Right atrium auricular region (tissue), 2 donors: ENCODE data around the gene ADSS1. TPM values are rescaled to one million over a fixed set of nuclear protein-coding genes. Genes with fewer than 3 reads are reported as not detected.

Experiments
- DNase-seq: peaks from one replicate; pipeline ENCODE4 v3.0.0-alpha.2; 2019; ENCODE audit warnings: low spot score
- H3K27ac ChIP-seq, 2 donors: fragments of 200-600 bp; sonication (generic); 1 replicate in 1 of 2; 2 replicates in 1 of 2; pipeline ENCODE4 v1.5.1; 2016 to 2019
- H3K27me3 ChIP-seq, 2 donors: fragments of 200-600 bp; sonication (generic); one replicate each; pipeline versions ENCODE4 v1.5.1 to v1.6.0; 2017 to 2019
- H3K36me3 ChIP-seq: fragments of 200-600 bp; sonication (generic); one replicate; pipeline ENCODE4 v1.5.1; 2016
- H3K4me1 ChIP-seq, 2 donors: fragments of 200-600 bp; sonication (generic); one replicate each; pipeline versions ENCODE4 v1.5.1 to v1.6.0; 2017 to 2019
- H3K4me3 ChIP-seq, 2 donors: fragments of 200-600 bp; sonication (generic); 1 replicate in 1 of 2; 2 replicates in 1 of 2; pipeline ENCODE4 v1.5.1; 2017 to 2019; ENCODE audit warnings: mild to moderate bottlenecking in 1 of 2, moderate library complexity in 1 of 2
- H3K9me3 ChIP-seq, 2 donors: fragments of 200-600 bp; sonication (generic); one replicate each; pipeline ENCODE4 v1.5.1; 2019
- microRNA-seq, 2 donors: library from miRNA; unstranded; fragments of <30 nt; microRNA quantifications; one replicate each; pipeline ENCODE4, GENCODE V29; 2016 to 2017; ENCODE audit warnings: borderline number of aligned reads in 2 of 2, borderline replicate concordance in 1 of 2
- total RNA-seq, 2 donors: library from RNA; depleted of rRNA; stranded (reverse); fragments of >200 nt; gene quantifications; one replicate each; pipeline ENCODE4 v1.1.0, GENCODE V29; 2016
- TF ChIP-seq, protein P1 (sequence below), 2 donors: fragments of 200-600 bp; sonication (generic); IDR thresholded peaks; one replicate each; pipeline ENCODE4 v1.5.1; 2019; ENCODE audit warnings: antibody characterized with exemption in 2 of 2

The ADSS1 gene
- total RNA-seq, 2 donors from 2014 or later, result 113 to 158 TPM

DNA sequence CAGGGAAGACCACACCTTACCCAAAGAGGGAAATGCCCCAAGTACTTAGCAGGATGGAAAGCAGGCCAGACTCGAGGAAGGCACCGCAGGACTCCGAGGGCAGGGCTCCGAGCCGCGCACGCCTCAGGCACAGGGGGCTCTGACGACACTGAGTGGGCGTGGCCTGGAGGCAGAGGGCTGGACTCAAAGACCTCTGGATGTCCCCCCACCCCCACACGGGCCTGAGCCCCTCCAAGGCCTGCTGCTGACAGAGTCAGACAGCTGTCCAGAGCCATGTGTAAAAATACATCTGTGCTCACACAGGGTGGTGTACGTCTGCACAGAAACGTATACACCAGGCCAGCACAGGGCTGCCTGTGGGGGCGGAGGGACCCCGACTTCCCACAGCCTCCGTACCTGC lies 70.1 kb downstream of the ADSS1 start:
- TF ChIP-seq, protein P1, sequence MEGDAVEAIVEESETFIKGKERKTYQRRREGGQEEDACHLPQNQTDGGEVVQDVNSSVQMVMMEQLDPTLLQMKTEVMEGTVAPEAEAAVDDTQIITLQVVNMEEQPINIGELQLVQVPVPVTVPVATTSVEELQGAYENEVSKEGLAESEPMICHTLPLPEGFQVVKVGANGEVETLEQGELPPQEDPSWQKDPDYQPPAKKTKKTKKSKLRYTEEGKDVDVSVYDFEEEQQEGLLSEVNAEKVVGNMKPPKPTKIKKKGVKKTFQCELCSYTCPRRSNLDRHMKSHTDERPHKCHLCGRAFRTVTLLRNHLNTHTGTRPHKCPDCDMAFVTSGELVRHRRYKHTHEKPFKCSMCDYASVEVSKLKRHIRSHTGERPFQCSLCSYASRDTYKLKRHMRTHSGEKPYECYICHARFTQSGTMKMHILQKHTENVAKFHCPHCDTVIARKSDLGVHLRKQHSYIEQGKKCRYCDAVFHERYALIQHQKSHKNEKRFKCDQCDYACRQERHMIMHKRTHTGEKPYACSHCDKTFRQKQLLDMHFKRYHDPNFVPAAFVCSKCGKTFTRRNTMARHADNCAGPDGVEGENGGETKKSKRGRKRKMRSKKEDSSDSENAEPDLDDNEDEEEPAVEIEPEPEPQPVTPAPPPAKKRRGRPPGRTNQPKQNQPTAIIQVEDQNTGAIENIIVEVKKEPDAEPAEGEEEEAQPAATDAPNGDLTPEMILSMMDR (IDR thresholded peaks at IDR 0.05), result no peak
- DNase-seq, result no peak
- Histone ChIP-seq H3K9me3 (no peaks in the 10 kb centered on the region), H3K4me3 (peak overlapping the region; percentile 79 to 88), H3K27ac (no peak overlapping the region), H3K27me3 (no peaks in the 10 kb centered on the region), H3K36me3 (peaks cover 18% of the 10 kb centered on the region), H3K4me1 (peaks cover 0 to 61% of the 10 kb centered on the region in 2 donors)

DNA sequence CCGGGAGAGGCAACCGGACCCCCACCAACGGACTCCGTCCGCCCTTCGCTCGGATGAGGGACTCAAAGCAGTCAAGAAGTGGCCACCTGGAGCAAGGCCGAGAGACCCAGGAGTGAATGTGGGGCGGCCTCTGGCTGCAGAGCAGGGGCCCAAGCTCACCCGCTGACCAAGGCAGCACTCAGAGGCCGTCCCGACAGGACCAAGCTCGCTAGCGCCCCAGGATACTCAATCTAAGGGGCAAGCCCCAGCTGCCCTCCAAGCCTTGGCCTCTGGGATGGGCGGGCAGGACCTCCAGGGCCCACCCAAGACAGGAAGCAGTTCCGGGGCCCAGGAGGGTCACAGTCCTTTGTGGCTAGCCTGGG lies 70.6 kb downstream of the ADSS1 start:
- DNase-seq, result no peak
- H3K9me3 ChIP-seq, result no peaks in the 10 kb centered on the region
- H3K36me3 ChIP-seq, result peaks cover 18% of the 10 kb centered on the region
- peak overlapping the region; percentile 79 to 88 for H3K4me3 ChIP-seq
- no peaks in the 10 kb centered on the region for H3K27me3 ChIP-seq
- peaks cover 0 to 65% of the 10 kb centered on the region in 2 donors for H3K4me1 ChIP-seq
- TF ChIP-seq, protein P1 (IDR thresholded peaks at IDR 0.05), result peak in 1 of 2 donors; percentile 40
- H3K27ac ChIP-seq, result peak overlapping the region; percentile 62 to 63

DNA sequence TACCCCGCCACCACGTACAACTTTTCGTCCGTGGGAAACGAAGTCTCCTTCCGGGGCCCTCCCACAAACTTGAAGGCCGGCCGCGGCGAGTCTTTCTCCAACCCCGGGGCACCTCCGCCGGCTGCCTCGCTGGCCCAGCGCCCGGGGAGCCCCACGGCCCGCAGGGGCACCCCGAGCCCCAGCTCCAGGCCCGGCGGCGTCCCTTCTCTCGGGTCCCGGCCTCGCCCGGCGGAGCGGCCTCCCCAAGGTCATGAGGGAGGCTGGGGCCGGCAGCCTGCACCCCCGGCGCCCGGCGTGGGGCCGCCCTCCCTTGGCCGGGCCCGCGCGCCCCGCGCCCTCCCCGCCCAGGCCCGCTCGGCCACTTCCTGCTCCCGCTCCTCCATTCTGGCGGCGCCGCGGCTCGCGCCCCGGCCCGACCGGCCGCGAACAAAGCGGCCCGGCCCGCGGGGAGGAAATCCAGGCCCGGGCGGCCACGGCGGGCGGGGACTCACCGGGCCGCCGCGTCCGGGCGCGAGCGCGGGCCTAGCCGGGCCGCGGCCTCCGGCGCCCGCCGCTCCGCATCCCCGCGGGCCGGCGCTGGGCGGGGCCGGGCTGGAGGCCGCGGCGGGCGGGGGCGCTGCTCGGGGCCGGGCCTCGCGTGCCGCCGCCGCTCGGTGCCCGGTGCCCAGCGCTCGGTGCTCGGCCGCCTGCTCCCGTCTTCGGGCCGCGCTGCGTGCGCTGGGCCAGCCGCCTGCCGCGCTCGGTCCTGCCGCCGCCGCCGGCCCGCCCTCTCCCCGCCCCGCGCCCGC lies 71.2 kb downstream of the ADSS1 start, which contains the start of gene AKT1:
AKT1 (minus strand) TSS at position 756 of the 788 bp plus-strand sequence. CDS start 3,105 bp downstream, outside the sequence.
- H3K4me1 ChIP-seq, result peaks cover 0 to 71% of the 10 kb centered on the region in 2 donors

DNA sequence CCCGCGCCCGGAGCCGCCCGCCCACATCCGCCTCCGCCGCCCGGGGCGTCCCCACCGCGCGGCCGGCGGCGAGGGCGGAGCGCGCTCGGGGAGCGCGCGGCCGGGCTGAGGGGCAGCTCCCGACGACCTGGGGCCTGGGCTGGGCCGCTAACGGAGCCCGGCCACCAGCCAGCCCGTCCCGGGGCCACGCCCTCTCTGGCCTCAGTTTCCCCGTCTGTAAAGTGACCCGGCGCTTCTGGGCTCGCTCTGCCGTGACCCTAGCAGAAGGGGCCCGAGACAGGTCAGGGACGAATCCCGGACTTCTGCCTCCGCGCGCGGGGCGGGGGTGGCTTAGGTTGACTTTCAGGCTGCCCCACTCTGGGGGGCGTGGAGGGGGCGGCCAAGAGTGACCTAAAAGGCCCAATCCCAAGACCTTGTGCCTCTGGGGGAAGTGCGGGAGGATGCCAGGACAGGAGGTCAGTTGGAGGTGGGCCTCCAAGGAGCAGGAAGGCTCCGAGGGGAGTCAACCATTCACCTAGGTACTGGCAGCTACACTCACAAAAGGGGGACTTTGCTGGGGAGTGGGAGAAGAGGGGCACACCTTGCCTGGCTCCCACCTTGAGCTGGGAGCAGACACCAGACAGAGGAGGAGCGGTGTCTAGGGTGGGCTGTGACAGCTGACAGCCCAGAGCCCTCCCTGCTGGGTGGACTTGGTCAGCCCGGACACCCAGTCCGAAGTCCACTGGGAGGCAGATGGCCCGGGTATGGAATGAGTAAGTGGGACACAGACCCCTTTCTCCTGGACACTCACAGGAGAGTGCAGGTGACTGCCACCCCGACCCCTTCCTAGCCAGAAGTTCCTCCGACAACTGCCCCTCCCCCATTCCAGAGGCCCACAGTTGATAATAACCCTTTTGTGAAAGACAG lies 72.0 kb downstream of the ADSS1 start:
- TF ChIP-seq, protein P1 (IDR thresholded peaks at IDR 0.05), result no peak
- Histone ChIP-seq H3K9me3 (no peaks in the 10 kb centered on the region), H3K27ac (peak overlapping the region; percentile 88 to 96), H3K36me3 (peaks cover 6% of the 10 kb centered on the region), H3K4me1 (peaks cover 0 to 72% of the 10 kb centered on the region in 2 donors), H3K4me3 (peak overlapping the region; percentile 44 to 59), H3K27me3 (no peaks in the 10 kb centered on the region)
- no peak for DNase-seq

More for the DNA sequence above, 71.2 kb downstream of the ADSS1 start, which contains the start of gene AKT1:
- DNase-seq, result no peak
- H3K4me3 ChIP-seq, result peak within 1 kb of the TSS; percentile 79 to 88
- H3K36me3 ChIP-seq, result peaks cover 14% of the 10 kb centered on the region
- H3K9me3 ChIP-seq, result no peaks in the 10 kb centered on the region
- no peaks in the 10 kb centered on the region for H3K27me3 ChIP-seq
- peak within 1 kb of the TSS; percentile 88 to 96 for H3K27ac ChIP-seq
- TF ChIP-seq, protein P1 (IDR thresholded peaks at IDR 0.05), result no peak

DNA sequence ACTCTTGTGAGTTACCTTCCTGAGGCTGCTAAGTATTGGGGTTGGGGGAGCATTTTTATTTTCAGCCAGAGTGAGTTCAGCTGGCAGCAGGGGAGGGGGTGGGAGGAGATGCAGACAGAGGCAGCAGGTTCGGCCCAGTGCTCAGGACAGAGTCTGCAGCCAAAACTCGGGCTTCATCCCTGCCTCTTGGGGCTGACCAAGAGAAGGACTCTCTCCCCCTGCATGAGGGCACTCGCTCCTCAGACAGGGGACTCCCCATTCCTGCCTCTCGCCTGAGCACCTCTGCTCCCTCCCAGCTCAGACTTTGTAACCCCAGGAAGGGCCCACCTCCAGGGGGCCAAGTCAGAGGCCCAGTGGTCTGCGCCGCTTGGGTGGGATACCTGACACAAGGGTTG lies 72.7 kb downstream of the ADSS1 start:
- Histone ChIP-seq H3K36me3 (no peaks in the 10 kb centered on the region), H3K4me3 (no peak overlapping the region), H3K4me1 (peaks cover 0 to 78% of the 10 kb centered on the region in 2 donors), H3K27ac (peak overlapping the region; percentile 96), H3K27me3 (no peaks in the 10 kb centered on the region), H3K9me3 (no peaks in the 10 kb centered on the region)
- TF ChIP-seq, protein P1 (IDR thresholded peaks at IDR 0.05), result no peak
- no peak for DNase-seq

Small RNA genes within 50 kb of the gene (microRNA-seq; reads per million reads assigned to microRNA genes)
- gene MIR4710, result 0 reads per million in 2 donors

Other genes with a start within 250 kb of the ADSS1 start
- gene C14orf180, start 144.5 kb upstream of the ADSS1 start, total RNA-seq, result 100 to 1,000 TPM in 1 of 2 donors, 10 to 100 TPM in 1; 59.5 to 135 TPM
- gene TMEM179, start 119.5 kb upstream of the ADSS1 start, total RNA-seq, result 1 to 10 TPM in 1 of 2 donors, under 1 TPM in 1; 0.52 to 2.2 TPM
- gene INF2, start 34.6 kb upstream of the ADSS1 start, total RNA-seq, result 10 to 100 TPM; 21.9 to 43.5 TPM
- 100 to 1,000 TPM; 137 to 238 TPM for gene SIVA1, start 28.9 kb downstream of the ADSS1 start, total RNA-seq
- gene AKT1, start 71.5 kb downstream of the ADSS1 start, total RNA-seq, result 10 to 100 TPM; 77.7 to 93.8 TPM
- gene ZBTB42, start 76.9 kb downstream of the ADSS1 start, total RNA-seq, result 1 to 10 TPM; 8.5 to 9.0 TPM
- 10 to 100 TPM in 1 of 2 donors, 1 to 10 TPM in 1; 7.9 to 15.1 TPM for gene CEP170B, start 141.0 kb downstream of the ADSS1 start, total RNA-seq
- gene PLD4, start 200.7 kb downstream of the ADSS1 start, total RNA-seq, result under 1 TPM in 1 of 2 donors, not detected in 1; 0.08 TPM